K562 treated with DMSO at 1 percent for 48 hours (cell line): ENCODE data around the gene SNRPN. TPM values are rescaled to one million over a fixed set of nuclear protein-coding genes. Genes with fewer than 3 reads are reported as not detected.

Experiments used
- total RNA-seq: library from RNA; unstranded; fragments of 300-600 nt; gene quantifications from 2 replicates; pipeline ENCODE4 v1.2.3, GENCODE V29; 2022; ENCODE audit warnings: low replicate concordance; ENCODE audit errors: extremely low read depth

The SNRPN gene
- not detected in 2 replicates for total RNA-seq

GRCh38 chr15:24954783-24955530, at the start of gene SNRPN, which contains the start of gene SNURF:
SNRPN (plus strand) TSS chr15:24954987; CDS start chr15:24974454, 19,467 bp downstream.
SNURF (plus strand) TSS chr15:24954987; CDS start chr15:24955049, 62 bp downstream.

Other genes starting within 250 kb of the SNRPN start
- not detected in 2 replicates for gene SNURF, start within 50 bp of the SNRPN start, total RNA-seq